NOMO-1 treated with DMSO at 0.1 percent for 48 hours (cell line): Measurements from ENCODE around the gene DHX40.
"Not testable (repeated sequence)": the region's sequence is repeated elsewhere in the genome, so short reads cannot be mapped to it uniquely, and the experiment has no call there.

Experiments
- DNase-seq: peaks from one replicate; lab custom pipeline; 2025; ENCODE audit not compliant: unreplicated experiment; lab: John Stamatoyannopoulos, UW

DHX40 gene, protein sequence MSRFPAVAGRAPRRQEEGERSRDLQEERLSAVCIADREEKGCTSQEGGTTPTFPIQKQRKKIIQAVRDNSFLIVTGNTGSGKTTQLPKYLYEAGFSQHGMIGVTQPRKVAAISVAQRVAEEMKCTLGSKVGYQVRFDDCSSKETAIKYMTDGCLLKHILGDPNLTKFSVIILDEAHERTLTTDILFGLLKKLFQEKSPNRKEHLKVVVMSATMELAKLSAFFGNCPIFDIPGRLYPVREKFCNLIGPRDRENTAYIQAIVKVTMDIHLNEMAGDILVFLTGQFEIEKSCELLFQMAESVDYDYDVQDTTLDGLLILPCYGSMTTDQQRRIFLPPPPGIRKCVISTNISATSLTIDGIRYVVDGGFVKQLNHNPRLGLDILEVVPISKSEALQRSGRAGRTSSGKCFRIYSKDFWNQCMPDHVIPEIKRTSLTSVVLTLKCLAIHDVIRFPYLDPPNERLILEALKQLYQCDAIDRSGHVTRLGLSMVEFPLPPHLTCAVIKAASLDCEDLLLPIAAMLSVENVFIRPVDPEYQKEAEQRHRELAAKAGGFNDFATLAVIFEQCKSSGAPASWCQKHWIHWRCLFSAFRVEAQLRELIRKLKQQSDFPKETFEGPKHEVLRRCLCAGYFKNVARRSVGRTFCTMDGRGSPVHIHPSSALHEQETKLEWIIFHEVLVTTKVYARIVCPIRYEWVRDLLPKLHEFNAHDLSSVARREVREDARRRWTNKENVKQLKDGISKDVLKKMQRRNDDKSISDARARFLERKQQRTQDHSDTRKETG

GRCh38 chr17:59565171-59565958, at the start of gene DHX40:
Gene DHX40 (plus strand): TSS chr17:59565610. CDS start chr17:59565672, 62 bp downstream.
- peak; percentile 91 for DNase-seq

DNA sequence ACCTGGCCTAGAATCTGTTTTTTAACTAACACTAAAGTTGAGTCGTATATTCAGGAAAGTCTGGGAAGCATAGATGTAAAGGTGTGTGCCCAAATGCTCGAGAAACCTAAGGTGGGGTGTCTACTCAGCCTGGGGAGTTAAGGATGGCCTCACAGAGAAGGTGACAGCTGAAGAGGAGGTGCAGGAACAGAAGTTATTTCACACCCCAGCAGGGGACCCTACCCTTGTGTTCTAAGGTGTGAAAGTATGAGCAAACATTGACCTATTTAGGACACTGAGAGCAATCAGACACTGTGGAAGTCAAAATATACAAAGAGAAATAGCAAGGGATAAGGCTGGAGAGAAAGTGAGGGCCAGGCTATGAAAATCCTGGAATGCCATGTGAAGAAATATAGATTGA, 49.0 kb upstream of the DHX40 start:
- no peak for DNase-seq

DNA sequence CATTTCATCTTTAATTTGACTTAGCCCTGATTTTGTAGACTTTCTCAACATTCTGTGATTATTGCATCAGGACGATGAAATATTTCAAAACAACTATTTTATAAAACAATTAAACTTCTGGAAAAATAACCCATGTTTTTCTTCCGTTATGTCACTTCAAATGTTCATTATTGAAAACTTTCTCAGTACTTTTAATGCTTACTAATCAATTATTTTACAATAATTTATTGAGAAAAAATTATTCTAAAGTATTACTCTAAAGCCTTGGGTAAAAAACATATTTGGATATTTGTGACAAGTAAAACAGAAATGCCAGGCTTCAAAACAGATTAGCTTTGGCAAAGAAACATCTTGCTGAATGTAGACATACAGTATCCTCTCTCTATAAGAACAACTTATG, 46.3 kb upstream of the DHX40 start:
- no peak for DNase-seq

DNA sequence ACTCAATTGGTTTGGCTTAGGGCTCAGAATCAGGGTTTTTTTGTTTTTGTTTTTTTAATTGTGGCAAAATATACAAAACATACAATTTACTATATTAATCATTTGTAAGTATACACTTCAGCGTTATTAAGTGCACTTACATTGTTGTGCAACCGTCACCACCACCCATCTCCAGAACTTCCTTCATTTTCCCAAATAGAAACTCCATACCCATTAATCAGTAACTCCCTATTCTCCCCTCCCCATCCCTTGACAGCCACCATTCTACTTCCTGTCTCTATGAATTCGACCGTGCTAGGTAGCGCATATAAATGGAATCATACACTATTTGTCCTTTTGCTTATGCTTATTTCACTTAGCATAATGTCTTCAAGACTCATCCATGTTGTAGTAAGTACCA, 45.2 kb upstream of the DHX40 start:
- no peak for DNase-seq

- DNase-seq, result no peak
Observed at GRCh38 chr17:59521465-59522126, 43.8 kb upstream of the DHX40 start.

DNA sequence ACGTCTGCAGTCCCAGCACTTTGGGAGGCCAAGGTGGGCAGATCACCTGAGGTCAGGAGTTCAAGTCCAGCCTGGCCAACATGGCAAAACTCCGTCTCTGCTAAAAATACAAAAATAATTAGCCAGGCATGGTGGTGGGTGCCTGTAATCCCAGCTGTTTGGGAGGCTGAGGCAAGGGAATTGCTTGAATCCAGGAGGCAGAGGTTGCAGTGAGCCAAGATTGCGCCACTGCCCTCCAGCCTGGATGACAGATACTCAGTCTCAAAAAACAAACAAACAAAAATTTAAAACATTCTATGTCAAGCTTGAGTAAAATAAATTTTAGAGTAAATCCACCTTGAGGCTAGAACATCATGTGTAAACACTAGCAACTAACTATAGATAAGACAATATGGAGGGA, 40.5 kb upstream of the DHX40 start:
- DNase-seq, result not testable (repeated sequence)

GRCh38 chr17:59525668-59526067, 39.7 kb upstream of the DHX40 start:
- no peak for DNase-seq

DNA sequence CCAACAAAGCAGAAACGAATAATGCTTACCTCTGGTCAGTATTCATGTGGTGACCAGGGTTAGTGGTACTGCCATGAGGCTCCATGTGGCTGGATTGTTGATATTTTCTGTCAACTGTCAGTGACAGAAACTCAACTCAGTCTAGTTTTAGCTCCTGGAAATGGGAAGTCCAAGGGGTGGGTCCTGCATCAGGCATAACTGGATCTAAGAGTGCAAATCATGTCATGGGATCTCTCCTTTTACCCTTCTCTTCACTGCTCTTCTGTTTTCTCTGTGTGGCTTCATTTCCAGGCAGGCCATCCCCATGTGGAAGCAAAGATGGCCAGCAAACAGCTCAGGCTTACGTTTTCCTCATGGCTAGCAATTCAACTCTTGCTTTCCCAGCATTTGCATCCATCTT, 39.0 kb upstream of the DHX40 start:
- DNase-seq, result peak; percentile 20

GRCh38 chr17:59527325-59527917, 38.0 kb upstream of the DHX40 start:
- DNase-seq, result no peak

- no peak for DNase-seq
Observed at GRCh38 chr17:59527931-59528330, 37.5 kb upstream of the DHX40 start.

- DNase-seq, result no peak
Observed at GRCh38 chr17:59530531-59530930, 34.9 kb upstream of the DHX40 start.

DNA sequence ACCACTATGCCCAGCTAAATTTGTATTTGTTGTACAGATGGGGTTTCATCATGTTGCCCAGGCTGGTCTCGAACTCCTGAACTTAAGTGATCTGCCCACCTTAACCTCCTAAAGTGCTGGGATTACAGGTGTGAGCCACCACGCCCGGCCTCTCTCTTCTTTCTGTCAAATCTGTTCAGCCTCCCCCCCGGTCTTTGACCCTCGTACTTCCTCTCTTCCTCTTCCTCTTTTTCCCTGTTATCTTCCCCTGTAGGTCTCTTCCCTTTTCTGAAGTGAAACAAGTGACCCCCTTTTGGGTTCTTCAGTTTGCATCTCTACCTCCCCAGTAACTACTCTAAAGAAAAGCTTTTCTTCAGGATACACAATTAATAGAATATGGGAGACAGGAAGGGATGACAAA, 31.7 kb upstream of the DHX40 start:
- peak; percentile 80 for DNase-seq

DNA sequence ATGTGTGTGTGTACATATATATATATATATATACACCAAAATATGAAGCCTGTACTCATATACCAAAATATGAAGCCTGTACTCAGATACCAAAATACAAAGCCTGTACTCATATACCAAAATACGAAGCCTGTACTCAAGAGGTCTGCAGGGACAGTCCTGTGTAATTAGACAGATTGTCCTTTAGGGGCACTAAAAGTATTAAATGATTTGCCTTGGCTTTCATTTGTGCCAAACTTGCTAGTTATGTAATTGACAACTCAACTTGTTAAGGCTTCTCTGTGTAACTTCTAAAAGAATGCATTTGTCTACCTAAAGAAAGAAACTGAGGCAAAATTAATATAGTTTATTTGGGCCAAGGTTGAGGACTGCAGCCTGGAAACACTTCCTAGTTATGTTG, 30.8 kb upstream of the DHX40 start:
- no peak for DNase-seq

GRCh38 chr17:59538195-59538909, 27.1 kb upstream of the DHX40 start:
- DNase-seq, result no peak

DNA sequence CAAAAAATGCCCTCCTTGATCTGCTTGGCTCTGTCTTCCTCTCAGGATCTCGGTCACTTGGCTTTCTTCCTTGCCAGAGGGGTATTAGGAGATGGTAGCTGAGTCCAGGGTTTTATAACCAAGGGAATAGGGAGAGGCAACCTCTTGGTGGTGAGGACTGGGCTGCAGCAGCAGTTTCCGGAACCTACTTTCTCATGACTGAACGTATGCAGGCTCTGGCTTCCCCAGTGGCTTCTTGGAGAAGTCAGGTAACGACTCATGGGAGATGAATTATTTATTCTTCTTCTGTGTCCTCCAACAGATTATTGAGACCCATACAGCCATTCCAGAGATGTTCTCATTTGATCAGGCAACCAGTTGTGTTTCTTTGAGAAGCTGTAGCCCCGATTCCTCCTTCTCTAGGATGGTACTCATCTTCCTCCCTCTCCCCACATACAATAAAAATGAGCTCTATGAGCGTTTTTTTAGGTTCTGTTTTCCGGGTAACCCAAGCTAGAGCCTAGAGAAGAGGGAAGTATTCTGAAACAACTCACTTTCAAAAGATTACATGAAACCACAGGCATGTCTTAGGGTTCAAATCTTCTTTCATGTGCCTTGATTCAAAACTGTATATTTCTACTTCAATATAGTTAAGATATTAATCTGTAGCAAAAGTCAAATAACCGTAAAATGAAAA, 22.3 kb upstream of the DHX40 start:
- DNase-seq, result peak; percentile 80

GRCh38 chr17:59545942-59546341, 19.5 kb upstream of the DHX40 start:
- DNase-seq, result no peak

DNA sequence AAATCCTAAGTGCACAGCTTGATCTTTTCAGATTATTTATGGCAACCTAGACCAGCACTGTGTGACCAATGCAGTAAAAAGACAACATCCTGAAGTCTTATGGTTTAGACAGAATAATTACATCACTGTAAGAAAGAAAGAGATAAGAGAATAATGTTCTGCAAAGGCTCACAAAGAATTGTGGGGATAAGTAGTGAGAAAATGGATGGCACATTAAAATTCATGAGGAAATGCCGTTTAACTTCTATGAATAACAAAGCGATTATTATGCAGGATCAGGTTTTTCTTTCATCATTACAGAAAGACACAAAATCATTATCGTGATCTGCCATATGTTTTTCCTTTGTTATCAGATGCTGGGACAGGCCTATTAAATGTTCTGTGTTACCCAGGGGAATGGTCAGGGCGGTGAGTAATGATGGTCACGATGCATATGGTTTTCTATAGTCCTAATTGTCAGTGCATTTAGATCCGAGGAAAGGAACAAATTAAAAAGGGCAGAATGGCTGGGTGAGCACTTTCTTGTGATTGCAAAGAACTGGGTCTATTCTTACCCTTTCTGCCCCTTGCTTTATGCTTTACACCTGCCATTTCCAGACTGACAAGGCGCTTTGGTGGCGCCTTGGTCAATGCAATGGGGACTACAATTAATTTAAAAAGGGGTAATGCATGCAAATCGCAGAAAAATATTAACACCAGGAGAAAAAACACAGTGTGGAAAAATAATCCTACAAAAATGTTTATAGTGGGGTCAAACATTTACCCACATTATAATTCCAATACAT, 18.1 kb upstream of the DHX40 start:
- no peak for DNase-seq

GRCh38 chr17:59548985-59549384, 16.4 kb upstream of the DHX40 start:
- not testable (repeated sequence) for DNase-seq

DNA sequence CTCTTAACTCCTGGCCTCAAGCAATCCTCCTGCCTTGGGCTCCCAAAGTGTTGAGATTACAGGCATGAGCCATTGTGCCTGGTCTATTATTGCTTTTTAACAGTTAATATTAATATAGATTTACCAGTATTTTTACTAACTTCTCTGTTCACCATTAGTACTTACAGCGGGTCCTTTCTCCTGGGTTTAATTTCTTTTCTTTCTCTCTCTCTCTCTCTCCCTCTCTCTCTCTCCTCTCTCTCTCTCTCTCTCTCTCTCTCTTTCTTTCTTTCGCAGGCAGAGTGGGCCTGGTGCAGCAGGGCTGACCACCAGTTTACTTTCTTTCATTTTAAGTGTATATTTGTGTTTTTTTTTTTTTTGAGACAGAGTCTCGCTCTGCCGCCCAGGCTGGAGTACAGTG, 14.7 kb upstream of the DHX40 start:
- DNase-seq, result no peak
